HEK293 (cell line): ENCODE measurements around the gene PTPRG.

Experiments
- AEBP2 ChIP-seq: fragments of 450-650 bp; formaldehyde crosslinking; IDR thresholded peaks from 2 replicates; pipeline ENCODE4 v1.5.1; 2016; ENCODE audit warnings: missing biosample characterization, missing genetic modification characterization, borderline replicate concordance
- GFI1B ChIP-seq: fragments of 450-650 bp; formaldehyde crosslinking; IDR thresholded peaks from 2 replicates; pipeline ENCODE4 v1.5.1; 2016; ENCODE audit warnings: missing biosample characterization, missing genetic modification characterization
- KLF8 ChIP-seq: fragments of 450-650 bp; formaldehyde crosslinking; IDR thresholded peaks from 2 replicates; pipeline ENCODE4 v1.5.1; 2016; ENCODE audit warnings: missing biosample characterization, missing genetic modification characterization
- KLF9 ChIP-seq: fragments of 450-650 bp; formaldehyde crosslinking; IDR thresholded peaks from 2 replicates; pipeline ENCODE4 v1.5.1; 2016; ENCODE audit warnings: missing biosample characterization, missing genetic modification characterization, low read depth
- PRDM1 ChIP-seq: fragments of 450-650 bp; formaldehyde crosslinking; IDR thresholded peaks from 2 replicates; pipeline ENCODE4; 2016; ENCODE audit warnings: missing biosample characterization, missing genetic modification characterization
- RBAK ChIP-seq: fragments of 450-650 bp; formaldehyde crosslinking; IDR thresholded peaks from 2 replicates; pipeline ENCODE4 v1.5.1; 2016; ENCODE audit warnings: missing biosample characterization, missing genetic modification characterization
- SALL2 ChIP-seq: fragments of 450-650 bp; formaldehyde crosslinking; IDR thresholded peaks from 2 replicates; pipeline ENCODE4 v1.5.0; 2017; ENCODE audit warnings: missing biosample characterization, mild to moderate bottlenecking, missing genetic modification characterization, borderline replicate concordance
- SETDB1 ChIP-seq: IDR thresholded peaks from one replicate; pipeline ENCODE4 v1.6.1; 2017; ENCODE audit warnings: mild to moderate bottlenecking, low read length, moderate library complexity, mixed read lengths; ENCODE audit not compliant: insufficient read length
- ZBTB21 ChIP-seq: fragments of 450-650 bp; formaldehyde crosslinking; IDR thresholded peaks from 2 replicates; pipeline ENCODE4 v1.5.1; 2017; ENCODE audit warnings: missing biosample characterization, missing genetic modification characterization
- ZBTB26 ChIP-seq: fragments of 450-650 bp; formaldehyde crosslinking; optimal IDR thresholded peaks from 2 replicates; pipeline ENCODE3; 2016; ENCODE audit warnings: missing biosample characterization, mild to moderate bottlenecking, missing genetic modification characterization
- ZNF121 ChIP-seq: fragments of 450-650 bp; formaldehyde crosslinking; IDR thresholded peaks from 2 replicates; pipeline ENCODE4 v1.5.1; 2016; ENCODE audit warnings: missing biosample characterization, missing genetic modification characterization
- ZNF133 ChIP-seq: fragments of 450-650 bp; formaldehyde crosslinking; IDR thresholded peaks from 2 replicates; pipeline ENCODE4 v1.5.1; 2016; ENCODE audit warnings: missing biosample characterization, missing genetic modification characterization
- ZNF146 ChIP-seq: fragments of 450-650 bp; formaldehyde crosslinking; IDR thresholded peaks from 2 replicates; pipeline ENCODE4 v1.5.1; 2016; ENCODE audit warnings: missing biosample characterization, missing genetic modification characterization
- ZNF157 ChIP-seq: fragments of 450-650 bp; formaldehyde crosslinking; IDR thresholded peaks from 2 replicates; pipeline ENCODE4 v1.5.1; 2016; ENCODE audit warnings: missing biosample characterization, missing genetic modification characterization
- ZNF202 ChIP-seq: fragments of 450-650 bp; formaldehyde crosslinking; IDR thresholded peaks from 2 replicates; pipeline ENCODE4 v1.5.1; 2016; ENCODE audit warnings: missing biosample characterization, missing genetic modification characterization, borderline replicate concordance
- ZNF214 ChIP-seq: fragments of 450-650 bp; formaldehyde crosslinking; IDR thresholded peaks from 2 replicates; pipeline ENCODE4 v1.5.1; 2017; ENCODE audit warnings: missing biosample characterization, mild to moderate bottlenecking, missing genetic modification characterization, borderline replicate concordance
- ZNF221 ChIP-seq: fragments of 450-650 bp; formaldehyde crosslinking; IDR thresholded peaks from 2 replicates; pipeline ENCODE4 v1.5.1; 2017; ENCODE audit warnings: missing biosample characterization, missing genetic modification characterization, borderline replicate concordance
- ZNF223 ChIP-seq: fragments of 450-650 bp; formaldehyde crosslinking; IDR thresholded peaks from 2 replicates; pipeline ENCODE4 v1.5.1; 2016; ENCODE audit warnings: missing biosample characterization, missing genetic modification characterization
- ZNF24 ChIP-seq: fragments of 450-650 bp; formaldehyde crosslinking; IDR thresholded peaks from 2 replicates; pipeline ENCODE4 v1.5.1; 2016; ENCODE audit warnings: missing biosample characterization, missing genetic modification characterization
- ZNF302 ChIP-seq: fragments of 450-650 bp; formaldehyde crosslinking; IDR thresholded peaks from 2 replicates; pipeline ENCODE4 v1.5.1; 2016; ENCODE audit warnings: missing biosample characterization, missing genetic modification characterization, low read depth
- ZNF335 ChIP-seq: fragments of 450-650 bp; formaldehyde crosslinking; conservative IDR thresholded peaks from 2 replicates; pipeline ENCODE4 v1.5.1; 2016; ENCODE audit warnings: missing biosample characterization, missing genetic modification characterization
- ZNF350 ChIP-seq: fragments of 450-650 bp; formaldehyde crosslinking; IDR thresholded peaks from 2 replicates; pipeline ENCODE4 v1.5.0; 2017; ENCODE audit warnings: missing biosample characterization, mild to moderate bottlenecking, missing genetic modification characterization
- ZNF404 ChIP-seq: fragments of 450-650 bp; formaldehyde crosslinking; IDR thresholded peaks from 2 replicates; pipeline ENCODE4 v1.5.1; 2017; ENCODE audit warnings: missing biosample characterization, missing genetic modification characterization
- ZNF529 ChIP-seq: fragments of 450-650 bp; formaldehyde crosslinking; IDR thresholded peaks from 2 replicates; pipeline ENCODE4 v1.5.1; 2017; ENCODE audit warnings: missing genetic modification characterization, missing biosample characterization; ENCODE audit not compliant: insufficient replicate concordance
- ZNF530 ChIP-seq: fragments of 450-650 bp; formaldehyde crosslinking; IDR thresholded peaks from 2 replicates; pipeline ENCODE4 v1.5.1; 2016; ENCODE audit warnings: low read depth, missing biosample characterization, missing genetic modification characterization
- ZNF544 ChIP-seq: fragments of 450-650 bp; formaldehyde crosslinking; IDR thresholded peaks from 2 replicates; pipeline ENCODE4 v1.5.0; 2017; ENCODE audit warnings: missing biosample characterization, missing genetic modification characterization
- ZNF600 ChIP-seq: fragments of 450-650 bp; formaldehyde crosslinking; IDR thresholded peaks from 2 replicates; pipeline ENCODE4 v1.5.1; 2016; ENCODE audit warnings: missing biosample characterization, missing genetic modification characterization
- ZNF621 ChIP-seq: fragments of 450-650 bp; formaldehyde crosslinking; IDR thresholded peaks from 2 replicates; pipeline ENCODE4 v1.5.1; 2017; ENCODE audit warnings: missing biosample characterization, missing genetic modification characterization
- ZNF623 ChIP-seq: fragments of 450-650 bp; formaldehyde crosslinking; IDR thresholded peaks from 2 replicates; pipeline ENCODE4 v1.5.1; 2016; ENCODE audit warnings: missing biosample characterization, missing genetic modification characterization
- ZNF777 ChIP-seq: fragments of 450-650 bp; formaldehyde crosslinking; IDR thresholded peaks from 2 replicates; pipeline ENCODE4 v1.5.1; 2017; ENCODE audit warnings: missing biosample characterization, missing genetic modification characterization, borderline replicate concordance
- ZNF843 ChIP-seq: fragments of 450-650 bp; formaldehyde crosslinking; IDR thresholded peaks from 2 replicates; pipeline ENCODE4 v1.5.1; 2016; ENCODE audit warnings: missing biosample characterization, missing genetic modification characterization
- TF ChIP-seq, protein P1 (sequence below): fragments of 450-650 bp; formaldehyde crosslinking; IDR thresholded peaks from 2 replicates; pipeline ENCODE4 v1.5.1; 2016; ENCODE audit warnings: missing biosample characterization, missing genetic modification characterization
- TF ChIP-seq, protein P2 (sequence below): fragments of 450-650 bp; formaldehyde crosslinking; IDR thresholded peaks from 2 replicates; pipeline ENCODE4 v1.5.1; 2016; ENCODE audit warnings: missing biosample characterization, missing genetic modification characterization
- TF ChIP-seq, protein P3 (sequence below): fragments of 450-650 bp; formaldehyde crosslinking; IDR thresholded peaks from 2 replicates; pipeline ENCODE4 v1.5.1; 2017; ENCODE audit warnings: missing biosample characterization, missing genetic modification characterization

PTPRG gene

DNA sequence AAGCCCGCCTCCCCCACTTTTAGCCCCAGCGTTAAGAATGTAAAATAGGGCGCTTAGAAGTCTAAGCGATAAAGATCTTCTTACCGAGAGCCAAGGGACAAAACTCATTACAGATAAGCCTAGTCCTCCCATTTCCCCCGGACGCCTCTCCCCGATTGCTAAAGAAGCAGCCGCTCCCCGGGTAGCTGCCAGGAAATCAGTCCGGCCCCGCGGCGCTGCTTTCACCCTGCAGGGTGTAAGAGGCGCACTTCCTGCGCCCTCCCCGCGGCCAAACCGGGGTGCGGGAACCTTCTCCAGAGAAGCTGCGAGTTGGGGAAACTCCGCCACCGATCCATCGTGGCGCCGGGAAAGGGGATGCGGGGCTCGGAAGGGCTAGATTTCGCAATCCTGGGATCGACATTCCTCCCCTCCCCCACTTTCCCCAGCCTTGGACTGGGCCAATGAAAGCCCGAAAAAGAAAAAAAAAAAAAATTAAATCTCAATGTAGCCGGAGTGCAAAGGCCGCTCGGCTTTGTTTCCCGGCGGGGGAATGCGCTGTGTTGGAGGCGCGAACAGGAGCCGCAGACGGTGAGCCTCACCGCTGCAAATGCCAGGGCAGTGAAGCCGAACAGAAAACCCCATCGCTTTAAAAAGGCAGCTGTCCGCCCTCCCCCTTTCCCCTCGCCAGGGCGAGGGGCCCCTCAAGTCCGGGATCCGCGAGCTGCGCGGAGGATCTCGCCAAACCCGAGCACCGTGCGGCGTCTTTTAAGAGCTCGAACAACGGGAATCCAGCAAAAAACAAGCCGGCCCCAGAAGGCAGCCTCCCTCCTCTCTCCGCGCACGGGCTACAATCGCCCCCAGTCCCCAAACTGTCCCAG is 626 bp upstream of the PTPRG start (continued):
- TF ChIP-seq, protein P1, sequence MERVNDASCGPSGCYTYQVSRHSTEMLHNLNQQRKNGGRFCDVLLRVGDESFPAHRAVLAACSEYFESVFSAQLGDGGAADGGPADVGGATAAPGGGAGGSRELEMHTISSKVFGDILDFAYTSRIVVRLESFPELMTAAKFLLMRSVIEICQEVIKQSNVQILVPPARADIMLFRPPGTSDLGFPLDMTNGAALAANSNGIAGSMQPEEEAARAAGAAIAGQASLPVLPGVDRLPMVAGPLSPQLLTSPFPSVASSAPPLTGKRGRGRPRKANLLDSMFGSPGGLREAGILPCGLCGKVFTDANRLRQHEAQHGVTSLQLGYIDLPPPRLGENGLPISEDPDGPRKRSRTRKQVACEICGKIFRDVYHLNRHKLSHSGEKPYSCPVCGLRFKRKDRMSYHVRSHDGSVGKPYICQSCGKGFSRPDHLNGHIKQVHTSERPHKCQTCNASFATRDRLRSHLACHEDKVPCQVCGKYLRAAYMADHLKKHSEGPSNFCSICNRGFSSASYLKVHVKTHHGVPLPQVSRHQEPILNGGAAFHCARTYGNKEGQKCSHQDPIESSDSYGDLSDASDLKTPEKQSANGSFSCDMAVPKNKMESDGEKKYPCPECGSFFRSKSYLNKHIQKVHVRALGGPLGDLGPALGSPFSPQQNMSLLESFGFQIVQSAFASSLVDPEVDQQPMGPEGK (tag by site-specific recombination): peak; percentile 93
- peak; percentile 89 for TF ChIP-seq PRDM1 (tag by site-specific recombination)
- peak; percentile 55; the same call in 1 of the 2 replicates for TF ChIP-seq GFI1B (tag by site-specific recombination)
- peak; percentile 2 for TF ChIP-seq ZNF529 (tag by site-specific recombination)
- TF ChIP-seq ZNF621: no peak
- TF ChIP-seq ZNF24: peak; percentile 81; the same call in 1 of the 2 replicates
- TF ChIP-seq ZNF121 (tag by site-specific recombination): no peak
- TF ChIP-seq ZNF777: no peak
- no peak for TF ChIP-seq SETDB1
- TF ChIP-seq ZNF157 (tag by site-specific recombination): no peak
- TF ChIP-seq ZNF335 (tag by site-specific recombination): peak; percentile 69
- TF ChIP-seq ZBTB26 (tag by site-specific recombination): peak; percentile 71
- TF ChIP-seq ZNF530 (tag by site-specific recombination): no peak
- TF ChIP-seq SALL2 (tag by site-specific recombination): no peak
- TF ChIP-seq KLF8 (tag by site-specific recombination): peak; percentile 30; the same call in 1 of the 2 replicates
- peak; percentile 13; the same call in 1 of the 2 replicates for TF ChIP-seq ZBTB21
- no peak for TF ChIP-seq ZNF202 (tag by site-specific recombination)
- no peak; the same call in 1 of the 2 replicates for TF ChIP-seq ZNF221
- no peak for TF ChIP-seq ZNF404 (tag by site-specific recombination)
- TF ChIP-seq ZNF623 (tag by site-specific recombination): no peak
- TF ChIP-seq ZNF350 (tag by site-specific recombination): no peak
- TF ChIP-seq ZNF223 (tag by site-specific recombination): peak; percentile 99
- TF ChIP-seq KLF9 (tag by site-specific recombination): no peak
- TF ChIP-seq, protein P2, sequence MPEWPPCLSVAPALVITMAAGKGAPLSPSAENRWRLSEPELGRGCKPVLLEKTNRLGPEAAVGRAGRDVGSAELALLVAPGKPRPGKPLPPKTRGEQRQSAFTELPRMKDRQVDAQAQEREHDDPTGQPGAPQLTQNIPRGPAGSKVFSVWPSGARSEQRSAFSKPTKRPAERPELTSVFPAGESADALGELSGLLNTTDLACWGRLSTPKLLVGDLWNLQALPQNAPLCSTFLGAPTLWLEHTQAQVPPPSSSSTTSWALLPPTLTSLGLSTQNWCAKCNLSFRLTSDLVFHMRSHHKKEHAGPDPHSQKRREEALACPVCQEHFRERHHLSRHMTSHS (tag by site-specific recombination): no peak
- TF ChIP-seq ZNF600 (tag by site-specific recombination): peak; percentile 71
- TF ChIP-seq RBAK (tag by site-specific recombination): no peak
- TF ChIP-seq ZNF302 (tag by site-specific recombination): no peak
- no peak for TF ChIP-seq ZNF214 (tag by site-specific recombination)
- no peak for TF ChIP-seq ZNF544 (tag by site-specific recombination)
- no peak for TF ChIP-seq ZNF133 (tag by site-specific recombination)
- TF ChIP-seq ZNF146 (tag by site-specific recombination): no peak
- no peak for TF ChIP-seq AEBP2 (tag by site-specific recombination)
- TF ChIP-seq ZNF843 (tag by site-specific recombination): peak; percentile 69; the same call in 1 of the 2 replicates
- TF ChIP-seq, protein P3, sequence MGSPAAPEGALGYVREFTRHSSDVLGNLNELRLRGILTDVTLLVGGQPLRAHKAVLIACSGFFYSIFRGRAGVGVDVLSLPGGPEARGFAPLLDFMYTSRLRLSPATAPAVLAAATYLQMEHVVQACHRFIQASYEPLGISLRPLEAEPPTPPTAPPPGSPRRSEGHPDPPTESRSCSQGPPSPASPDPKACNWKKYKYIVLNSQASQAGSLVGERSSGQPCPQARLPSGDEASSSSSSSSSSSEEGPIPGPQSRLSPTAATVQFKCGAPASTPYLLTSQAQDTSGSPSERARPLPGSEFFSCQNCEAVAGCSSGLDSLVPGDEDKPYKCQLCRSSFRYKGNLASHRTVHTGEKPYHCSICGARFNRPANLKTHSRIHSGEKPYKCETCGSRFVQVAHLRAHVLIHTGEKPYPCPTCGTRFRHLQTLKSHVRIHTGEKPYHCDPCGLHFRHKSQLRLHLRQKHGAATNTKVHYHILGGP (tag by site-specific recombination): peak; percentile 54; the same call in 1 of the 2 replicates
